MCF 10A (cell line): ENCODE results near the gene AATK. TPM values are rescaled to one million over a fixed set of nuclear protein-coding genes. Genes with fewer than 3 reads are reported as not detected.

Experiments
- BruUV-seq: library from RNA; stranded (reverse); fragments of 400-500 nt; replicated peaks from 2 replicates; lab custom pipeline; 2021; lab: Mats Ljungman, UMichigan
- CTCF ChIA-PET: fragments of 300-600 bp; sonication (Branson Sonifier 250); formaldehyde crosslinking; extraction: SDS; loops from one replicate; lab custom pipeline; 2021; ENCODE audit warnings: antibody characterized with exemption, inconsistent platforms; lab: Yijun Ruan, JAX
- POLR2A ChIA-PET: fragments of 300-600, 350-650 bp; sonication (Branson Sonifier 250); formaldehyde crosslinking; extraction: SDS; loops from one replicate; lab custom pipeline; 2020; ENCODE audit warnings: antibody characterized with exemption, inconsistent platforms; lab: Yijun Ruan, JAX
- DNase-seq: peaks from one replicate; pipeline ENCODE4 v3.0.0-alpha.2; 2018; ENCODE audit not compliant: unreplicated experiment
- H3K27ac Mint-ChIP-seq: one replicate; pipeline ENCODE4 v1.8.0; 2022; ENCODE audit warnings: mild to moderate bottlenecking, low read depth, mixed read lengths; ENCODE audit not compliant: unreplicated experiment
- H3K27me3 Mint-ChIP-seq: one replicate; pipeline ENCODE4 v1.8.0; 2022; ENCODE audit warnings: mixed read lengths; ENCODE audit not compliant: insufficient read depth, unreplicated experiment
- H3K36me3 Mint-ChIP-seq: one replicate; pipeline ENCODE4 v1.8.0; 2022; ENCODE audit warnings: mild to moderate bottlenecking, moderate library complexity, mixed read lengths; ENCODE audit not compliant: insufficient read depth, unreplicated experiment
- H3K4me1 Mint-ChIP-seq: one replicate; pipeline ENCODE4 v1.8.0; 2022; ENCODE audit warnings: mixed read lengths; ENCODE audit not compliant: insufficient read depth, unreplicated experiment
- H3K4me3 Mint-ChIP-seq: one replicate; pipeline ENCODE4 v1.8.0; 2022; ENCODE audit warnings: mild to moderate bottlenecking, moderate library complexity, mixed read lengths; ENCODE audit not compliant: unreplicated experiment
- H3K9me3 Mint-ChIP-seq: one replicate; pipeline ENCODE4 v1.8.0; 2022; ENCODE audit warnings: mixed read lengths; ENCODE audit not compliant: unreplicated experiment
- intact Hi-C: fragments of 100-400 bp; cut with micrococcal nuclease; formaldehyde crosslinking; loops from 2 replicates; pipeline ENCODE4 v1.14.1; 2022
- total RNA-seq: library from RNA; stranded (reverse); gene quantifications from 2 replicates; pipeline ENCODE4 v1.2.3, GENCODE V29; 2022
- TF ChIP-seq, protein P1 (sequence below): fragments of 200-600 bp; IDR thresholded peaks from one replicate; pipeline ENCODE4 v1.8.0; 2022; ENCODE audit warnings: antibody characterized with exemption, mild to moderate bottlenecking; ENCODE audit not compliant: unreplicated experiment

The AATK gene
- total RNA-seq, 1 experiment from 2014 or later = 1.4 TPM

- BruUV-seq = no TSS peak
- ChIA-PET CTCF (interaction anchor here (0.8 to 1.6 kb wide), 2 partner anchors 9 to 90 kb away, joined by 3 to 5 read pairs; no protein-coding TSS in a partner anchor), POLR2A (no interaction called here)
- intact Hi-C loops = no loop called here
- no peak for DNase-seq
- Mint-ChIP-seq H3K4me1 (no peaks in the 10 kb centered on the region), H3K9me3 (no peaks in the 10 kb centered on the region), H3K27me3 (no peaks in the 10 kb centered on the region), H3K4me3 (no peak overlapping the region), H3K27ac (no peak overlapping the region), H3K36me3 (peaks cover 5% of the 10 kb centered on the region)
- TF ChIP-seq, protein P1, sequence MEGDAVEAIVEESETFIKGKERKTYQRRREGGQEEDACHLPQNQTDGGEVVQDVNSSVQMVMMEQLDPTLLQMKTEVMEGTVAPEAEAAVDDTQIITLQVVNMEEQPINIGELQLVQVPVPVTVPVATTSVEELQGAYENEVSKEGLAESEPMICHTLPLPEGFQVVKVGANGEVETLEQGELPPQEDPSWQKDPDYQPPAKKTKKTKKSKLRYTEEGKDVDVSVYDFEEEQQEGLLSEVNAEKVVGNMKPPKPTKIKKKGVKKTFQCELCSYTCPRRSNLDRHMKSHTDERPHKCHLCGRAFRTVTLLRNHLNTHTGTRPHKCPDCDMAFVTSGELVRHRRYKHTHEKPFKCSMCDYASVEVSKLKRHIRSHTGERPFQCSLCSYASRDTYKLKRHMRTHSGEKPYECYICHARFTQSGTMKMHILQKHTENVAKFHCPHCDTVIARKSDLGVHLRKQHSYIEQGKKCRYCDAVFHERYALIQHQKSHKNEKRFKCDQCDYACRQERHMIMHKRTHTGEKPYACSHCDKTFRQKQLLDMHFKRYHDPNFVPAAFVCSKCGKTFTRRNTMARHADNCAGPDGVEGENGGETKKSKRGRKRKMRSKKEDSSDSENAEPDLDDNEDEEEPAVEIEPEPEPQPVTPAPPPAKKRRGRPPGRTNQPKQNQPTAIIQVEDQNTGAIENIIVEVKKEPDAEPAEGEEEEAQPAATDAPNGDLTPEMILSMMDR = no peak
These were observed 25.6 kb upstream of the AATK start for GRCh38 chr17:81191646-81192045.

DNA sequence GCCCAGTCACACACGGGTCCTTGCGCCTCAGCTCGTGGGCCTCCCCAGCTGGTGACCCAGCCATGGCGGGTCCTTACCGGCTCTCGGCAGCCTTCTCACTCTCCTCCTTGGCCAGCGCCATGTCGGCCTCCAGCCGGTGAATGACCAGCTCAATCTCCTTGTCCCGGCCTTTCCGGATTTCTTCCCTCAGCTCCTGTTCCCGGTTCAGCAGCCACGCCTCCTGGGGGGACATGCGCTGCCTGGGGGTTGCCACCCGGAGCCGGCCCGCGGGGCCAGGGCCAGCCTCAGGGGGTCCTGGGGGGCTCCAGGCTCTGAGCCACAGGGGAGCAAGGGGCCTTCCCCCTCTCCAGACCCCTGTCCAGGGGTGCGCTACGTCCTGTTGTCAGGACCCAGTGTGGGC is 25.1 kb upstream of the AATK start:
- TF ChIP-seq, protein P1 = no peak
- POLR2A ChIA-PET = interaction anchor here (0.6 kb wide), 1 partner anchor 466 kb away, joined by 3 read pairs; no protein-coding TSS in a partner anchor
- Mint-ChIP-seq H3K4me1 (no peaks in the 10 kb centered on the region), H3K4me3 (no peak overlapping the region), H3K27me3 (no peaks in the 10 kb centered on the region), H3K27ac (no peak overlapping the region), H3K36me3 (peaks cover 5% of the 10 kb centered on the region), H3K9me3 (no peaks in the 10 kb centered on the region)
- BruUV-seq = no TSS peak
- intact Hi-C loops = no loop called here
- CTCF ChIA-PET = interaction anchor here (0.5 to 1.6 kb wide), 3 partner anchors 9 to 90 kb away, joined by 3 to 5 read pairs (median 4); no protein-coding TSS in a partner anchor
- DNase-seq = no peak

- BruUV-seq = no TSS peak
- Mint-ChIP-seq H3K27me3 (no peaks in the 10 kb centered on the region), H3K36me3 (peaks cover 5% of the 10 kb centered on the region), H3K4me1 (no peaks in the 10 kb centered on the region), H3K4me3 (no peak overlapping the region), H3K27ac (no peak overlapping the region), H3K9me3 (no peaks in the 10 kb centered on the region)
- ChIA-PET POLR2A (interaction anchor here (0.6 kb wide), 1 partner anchor 467 kb away, joined by 3 read pairs; no protein-coding TSS in a partner anchor), CTCF (interaction anchor here (0.5 to 1.6 kb wide), 3 partner anchors 10 to 62 kb away, joined by 4 to 5 read pairs (median 4); no protein-coding TSS in a partner anchor)
- no peak for DNase-seq
- TF ChIP-seq, protein P1 = no peak
- intact Hi-C loops = no loop called here
These were observed 24.6 kb upstream of the AATK start for GRCh38 chr17:81190591-81190990.

DNA sequence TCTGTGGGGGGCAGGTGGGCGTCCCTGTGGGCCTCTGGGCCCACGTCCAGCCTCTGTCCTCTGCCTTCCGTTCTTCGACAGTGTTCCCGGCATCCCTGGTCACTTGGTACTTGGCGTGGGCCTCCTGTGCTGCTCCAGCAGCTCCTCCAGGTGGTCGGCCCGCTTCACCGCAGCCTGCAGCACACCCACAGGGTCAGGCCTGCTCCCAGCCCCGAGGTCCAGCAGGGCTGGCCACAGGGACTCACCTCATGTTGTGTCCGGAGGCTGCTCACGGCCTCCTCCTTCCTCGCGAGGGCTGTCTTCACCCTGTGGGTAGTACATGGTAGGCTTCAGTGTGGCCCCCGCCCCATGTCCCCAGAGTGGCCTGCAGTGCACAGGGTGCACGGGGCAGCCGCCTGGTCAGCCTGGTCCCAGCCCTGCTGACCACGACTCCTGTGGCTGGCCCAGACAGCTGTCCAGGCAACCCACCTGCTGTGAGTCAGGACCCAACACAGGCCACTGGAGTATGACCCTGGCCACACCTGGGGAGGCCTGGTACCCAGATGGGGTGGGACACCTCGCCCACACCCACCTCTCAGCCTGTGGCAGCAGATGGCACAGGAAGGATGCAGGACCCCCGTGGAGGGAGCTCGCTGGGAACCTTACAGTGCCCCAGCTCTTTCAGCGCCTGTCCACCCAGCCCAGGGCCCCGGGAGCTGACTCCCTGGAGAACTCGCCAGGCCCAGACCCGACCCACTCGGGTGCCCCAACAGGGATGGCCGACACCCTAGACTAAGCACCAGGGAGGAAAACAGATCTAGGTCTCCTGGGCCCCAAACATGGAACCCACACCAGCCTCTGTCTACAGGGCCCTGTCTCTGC is 23.9 kb upstream of the AATK start:
- ChIA-PET POLR2A (no interaction called here), CTCF (interaction anchor here (0.6 kb wide), 2 partner anchors 63 to 247 kb away, joined by 3 to 4 read pairs; no protein-coding TSS in a partner anchor)
- Mint-ChIP-seq H3K27me3 (peaks cover 5% of the 10 kb centered on the region), H3K4me1 (peaks cover 5% of the 10 kb centered on the region), H3K4me3 (no peak overlapping the region), H3K9me3 (no peaks in the 10 kb centered on the region), H3K27ac (no peak overlapping the region), H3K36me3 (peaks cover 5% of the 10 kb centered on the region)
- intact Hi-C loops = no loop called here
- DNase-seq = no peak
- TF ChIP-seq, protein P1 = no peak
- BruUV-seq = no TSS peak
